GM18511 (cell line): Measurements from ENCODE around the gene CACTIN.
"Not testable (repeated sequence)": the region's sequence is repeated elsewhere in the genome, so short reads cannot be mapped to it uniquely, and the experiment has no call there.

Source experiments
- ATAC-seq: cut with Tn5 transposase; IDR thresholded peaks from one replicate; pipeline ENCODE4 v1.9.1; 2021; ENCODE audit warnings: mild to moderate bottlenecking, moderate library complexity; ENCODE audit not compliant: unreplicated experiment

Gene CACTIN

DNA sequence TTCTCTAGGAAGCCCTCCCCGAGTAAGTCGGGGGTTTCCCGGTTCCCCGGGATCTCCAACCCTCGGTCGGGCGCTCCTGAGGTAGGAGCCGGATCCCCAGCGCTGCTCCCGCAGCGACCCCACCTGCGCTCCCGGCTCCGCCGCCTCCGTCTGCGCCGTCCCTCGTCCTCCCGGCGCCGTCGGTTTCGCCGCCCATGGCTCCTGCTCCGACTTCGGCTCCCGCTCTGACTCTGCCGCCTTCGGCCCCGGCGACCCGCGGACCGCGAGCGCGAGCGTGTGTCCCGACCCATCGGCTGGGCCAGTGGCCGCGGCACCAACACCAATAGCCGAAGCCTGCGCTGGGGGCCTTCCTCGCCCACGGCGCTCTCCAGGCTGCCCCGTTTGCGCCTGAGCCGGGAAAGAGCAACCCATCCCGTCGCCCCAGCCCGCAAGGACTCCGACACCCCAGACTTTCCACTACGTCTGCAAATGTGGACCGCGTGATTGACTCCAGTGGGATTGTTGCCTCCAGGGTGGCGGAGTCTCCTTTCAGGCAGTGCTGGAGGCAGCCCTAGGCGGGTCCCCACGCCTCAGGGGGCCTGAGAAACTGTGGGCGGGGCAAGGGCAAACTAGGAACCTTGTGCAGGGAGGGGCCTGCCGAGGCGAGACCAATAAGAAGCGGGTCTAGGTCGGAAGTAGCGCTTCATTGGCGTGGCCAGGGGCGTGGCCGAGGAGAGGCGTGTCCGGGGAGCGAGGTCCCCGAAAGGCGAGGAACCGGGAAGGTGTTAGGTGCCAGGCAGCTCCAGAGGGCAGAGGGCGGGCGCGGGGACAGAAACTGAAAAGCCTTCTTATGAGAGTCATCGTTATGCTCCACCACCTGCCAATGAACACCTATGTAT lies at the start of gene CACTIN:
Gene CACTIN (minus strand): TSS at position 318 of the 878 bp plus-strand sequence. CDS start 28 bp downstream, at position 290.
- ATAC-seq = peak; percentile 89

DNA sequence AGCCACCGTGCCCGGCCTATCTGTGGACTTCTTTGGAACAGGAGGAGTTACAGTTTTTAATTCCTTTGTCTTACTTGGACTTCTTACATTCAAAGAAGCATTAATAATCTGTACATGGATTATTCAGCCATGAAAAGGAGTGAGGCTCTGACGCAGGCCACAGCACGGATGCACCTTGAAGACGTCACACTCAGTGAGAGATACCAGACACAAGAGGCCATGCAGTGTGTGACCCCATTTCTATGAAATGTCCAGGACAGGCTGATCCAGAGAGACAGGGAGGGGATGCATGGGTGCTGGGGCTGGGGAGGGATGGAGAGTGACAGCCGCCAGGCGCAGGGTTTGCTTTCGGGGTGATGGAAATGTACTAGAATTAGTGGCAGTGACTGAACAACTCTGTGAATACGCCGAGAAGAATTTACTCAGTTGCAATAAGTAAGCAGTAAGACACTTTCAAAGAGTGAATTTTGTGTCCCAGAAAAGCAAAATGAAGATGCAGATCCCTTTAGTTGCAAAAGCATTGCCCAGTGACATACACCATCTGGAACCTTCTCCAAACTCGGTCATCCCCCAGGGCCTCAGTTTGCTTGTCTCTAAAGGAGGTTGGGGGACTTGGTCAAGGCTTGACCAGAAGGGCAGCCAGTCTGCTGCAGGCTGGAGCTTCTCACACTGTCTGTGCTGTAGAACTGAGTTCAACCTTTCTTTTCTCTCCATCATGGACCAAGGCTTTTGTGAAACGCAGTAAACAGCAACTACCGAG lies 48.4 kb upstream of the CACTIN start:
- ATAC-seq = no peak

DNA sequence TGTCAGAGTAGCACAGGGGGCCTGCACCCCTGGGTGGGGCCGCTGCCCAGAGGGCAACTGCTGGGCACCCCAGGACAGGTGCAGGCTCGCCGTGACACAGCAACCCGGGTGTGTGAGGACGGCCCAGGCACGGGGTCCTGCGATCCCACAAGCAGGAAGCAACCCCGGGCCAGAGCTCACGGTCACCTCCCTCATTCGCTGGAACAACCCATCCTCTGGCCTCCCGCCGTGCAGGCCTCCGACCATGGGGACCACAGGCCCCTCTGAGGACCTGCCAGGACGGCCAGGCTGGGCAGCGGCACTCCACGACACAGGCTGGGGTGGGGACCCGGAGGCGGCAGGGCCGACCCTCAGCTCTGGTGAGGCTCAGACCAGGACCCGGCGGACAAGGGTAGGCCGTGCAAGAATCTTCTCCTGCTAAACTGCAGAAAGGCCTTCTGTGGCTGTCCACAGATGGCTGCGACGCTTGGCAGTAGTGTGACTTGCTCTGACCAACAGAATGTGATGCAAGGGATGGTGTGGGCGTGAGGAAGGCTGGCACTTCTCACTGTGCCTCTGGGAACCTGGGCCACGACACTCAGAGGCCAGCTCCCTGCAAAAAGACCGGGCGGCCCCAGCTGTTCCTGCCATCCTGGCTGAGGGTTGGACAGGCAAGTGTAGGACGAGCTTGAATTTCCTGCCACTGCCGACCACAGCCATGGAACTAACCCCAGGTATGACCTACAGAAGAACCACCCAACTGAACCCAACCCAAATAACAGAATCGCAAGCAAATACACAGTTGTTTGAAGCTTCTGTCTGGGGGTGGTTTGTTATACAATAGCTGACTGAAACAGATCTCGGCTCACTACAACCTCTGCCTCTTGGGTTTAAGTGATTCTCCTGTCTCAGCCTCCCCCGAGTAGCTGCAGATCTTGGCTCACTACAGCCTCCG lies 47.2 kb upstream of the CACTIN start:
- ATAC-seq = no peak

DNA sequence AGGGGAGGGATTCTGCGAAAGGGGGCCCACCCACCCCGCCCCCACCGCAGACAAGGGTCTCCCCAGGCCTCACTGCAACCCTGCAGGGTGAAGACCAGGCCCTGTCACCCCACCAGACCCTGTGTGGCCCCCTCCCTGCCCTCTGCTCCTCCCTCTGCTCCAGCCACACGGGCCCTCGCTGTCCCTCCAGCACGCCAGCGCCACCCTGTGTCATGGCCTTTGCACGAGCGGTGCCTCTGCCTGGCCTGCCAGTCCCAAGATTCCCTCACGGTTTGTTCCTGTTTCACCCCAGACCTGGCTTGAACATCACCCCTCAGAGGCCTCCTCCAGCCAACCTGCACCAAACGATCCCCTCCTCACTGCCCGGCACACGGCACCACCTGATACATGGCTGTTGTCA lies 46.4 kb upstream of the CACTIN start:
- no peak for ATAC-seq

DNA sequence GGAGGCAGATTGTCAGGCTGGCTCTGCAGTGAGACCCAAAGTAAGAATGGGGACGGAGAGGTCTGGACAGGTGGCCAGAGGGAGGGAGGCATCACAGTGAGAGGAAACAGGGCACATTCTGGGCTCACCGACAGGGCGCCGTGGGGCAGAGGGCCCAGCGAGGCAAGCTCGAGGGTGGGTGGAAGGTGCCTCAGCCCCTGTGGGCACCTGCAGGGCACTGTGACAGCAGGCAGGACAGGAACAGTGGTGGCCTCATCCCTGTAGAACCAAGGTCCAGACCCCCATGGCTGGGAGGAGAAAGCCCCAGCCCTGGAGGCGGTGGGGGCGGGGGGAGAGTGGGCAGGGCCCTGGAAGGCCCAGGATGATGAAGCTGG lies 46.0 kb upstream of the CACTIN start:
- ATAC-seq = no peak

DNA sequence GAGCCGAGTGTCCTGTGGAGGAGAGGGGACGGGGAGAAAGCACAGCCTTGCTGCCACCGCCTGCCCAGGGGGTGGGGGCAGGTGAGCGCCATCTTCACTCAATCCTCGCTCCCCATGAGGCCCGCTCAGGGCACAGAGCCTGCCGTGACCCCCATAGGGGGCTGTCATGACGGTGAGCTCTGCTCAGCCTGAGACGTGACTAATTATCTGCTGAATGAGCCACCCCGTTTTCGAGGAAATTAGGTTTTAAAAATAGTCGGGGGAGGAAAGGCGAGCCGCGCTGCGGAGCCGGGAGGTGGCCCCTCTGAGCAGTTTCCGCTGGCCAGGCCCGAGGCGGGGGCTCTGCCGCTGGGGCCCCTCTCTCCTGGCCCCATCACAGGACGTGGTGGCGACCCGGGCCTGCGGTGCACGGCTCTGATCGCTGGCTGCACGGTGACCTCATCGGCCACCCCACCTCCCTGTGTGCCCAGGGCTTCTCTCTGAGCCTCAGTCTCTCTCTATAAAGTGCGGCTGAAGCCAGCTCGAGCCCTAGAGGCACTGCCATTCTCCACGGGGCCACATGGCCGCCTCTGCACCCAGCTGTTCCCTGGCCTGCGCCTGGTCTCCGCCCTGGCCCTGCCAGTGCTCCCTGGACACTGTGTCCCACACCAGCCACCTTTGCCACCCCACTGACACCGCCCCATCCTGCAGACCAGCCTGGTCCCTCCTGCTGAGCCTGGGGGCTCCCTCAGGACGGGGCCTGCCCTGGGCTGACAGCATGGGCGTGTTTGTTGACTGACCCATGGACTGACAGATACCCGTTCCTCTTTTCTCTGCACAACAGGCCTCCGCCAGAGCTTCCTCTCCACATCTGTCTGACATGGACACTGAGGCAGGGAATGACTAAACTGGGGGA lies 45.3 kb upstream of the CACTIN start:
- no peak for ATAC-seq

DNA sequence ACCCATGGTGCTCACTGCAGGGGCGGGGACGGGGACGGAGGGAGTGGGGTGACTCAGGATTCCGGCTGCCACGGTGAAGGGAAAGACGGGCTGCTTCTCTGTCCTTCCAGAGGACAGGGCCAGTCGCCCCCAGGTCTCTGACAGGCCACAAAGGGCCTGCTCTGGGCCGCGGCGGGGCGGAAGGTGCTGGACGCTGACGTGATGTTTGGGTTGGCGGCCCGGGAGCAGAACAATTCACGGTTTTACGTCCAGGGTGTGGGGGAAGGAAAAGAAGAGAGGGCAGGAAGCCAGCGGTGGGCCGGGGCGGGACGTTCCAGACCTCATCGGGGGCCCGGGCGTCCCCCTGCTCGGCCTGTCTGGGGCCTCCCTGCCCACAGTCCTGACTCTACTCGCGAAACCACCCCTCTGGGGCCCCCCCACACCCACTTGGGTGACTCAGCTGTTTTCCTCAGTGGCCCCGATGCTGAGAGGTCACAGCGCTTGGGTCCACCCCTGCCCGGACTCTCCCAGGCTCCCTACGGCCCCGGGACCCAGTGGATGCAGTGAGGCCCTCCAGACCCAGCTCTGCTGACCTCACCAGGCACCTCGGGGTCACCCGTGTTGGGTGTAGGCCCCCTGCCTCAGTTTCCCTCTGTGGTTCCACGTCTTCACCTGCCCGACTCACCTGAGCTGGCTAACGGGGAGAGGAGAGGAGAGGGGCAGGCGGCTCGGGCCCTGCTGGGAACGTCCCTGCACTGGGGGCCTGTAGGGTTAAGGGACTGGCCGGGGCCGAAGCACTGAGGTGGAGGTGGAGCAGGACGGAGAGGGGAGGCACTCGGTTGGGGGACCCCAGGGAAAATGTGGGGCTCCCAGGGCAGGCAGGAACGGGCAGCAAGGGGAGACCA lies 44.4 kb upstream of the CACTIN start:
- ATAC-seq = no peak

DNA sequence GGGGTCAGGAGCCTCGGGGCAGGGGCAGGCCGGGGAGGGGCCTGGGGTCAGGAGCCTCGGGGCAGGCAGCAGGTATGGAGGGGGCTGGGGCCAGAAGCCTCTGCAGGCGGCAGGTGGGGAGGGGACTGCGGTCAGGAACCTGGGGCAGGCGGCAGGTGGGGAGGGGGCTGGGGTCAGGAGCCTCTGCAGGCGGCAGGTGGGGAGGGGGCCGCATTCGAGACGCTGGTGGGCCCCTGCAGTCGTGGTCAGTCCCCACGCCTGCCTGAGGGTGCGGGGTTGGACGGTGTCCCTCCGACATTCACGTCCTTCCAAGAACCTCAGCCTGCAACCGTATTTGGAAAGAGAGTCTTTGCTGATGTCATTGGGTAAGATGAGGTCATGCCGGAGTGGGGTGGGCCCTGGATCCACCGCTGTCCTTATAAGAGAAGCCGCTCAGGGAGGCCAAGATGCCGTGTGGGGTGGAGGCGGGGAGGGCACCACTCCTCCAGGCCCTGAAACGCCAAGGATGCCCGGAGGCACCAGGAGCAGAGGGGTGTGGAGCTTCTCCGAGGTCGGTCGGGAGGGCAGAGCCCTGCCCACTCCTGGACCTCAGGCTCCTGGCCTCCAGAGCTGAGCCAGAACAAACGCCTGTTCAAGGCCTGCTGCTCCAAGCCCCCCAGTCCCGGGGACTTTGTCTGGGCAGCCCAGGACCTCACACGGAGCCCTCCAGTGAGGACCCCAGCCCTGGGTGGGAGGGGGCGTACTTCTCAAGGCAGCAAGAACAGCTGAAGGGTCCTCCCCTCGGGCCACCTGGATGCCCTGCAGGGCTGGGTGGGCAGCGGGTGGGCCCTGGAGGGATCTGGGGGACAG lies 43.6 kb upstream of the CACTIN start:
- ATAC-seq = no peak

DNA sequence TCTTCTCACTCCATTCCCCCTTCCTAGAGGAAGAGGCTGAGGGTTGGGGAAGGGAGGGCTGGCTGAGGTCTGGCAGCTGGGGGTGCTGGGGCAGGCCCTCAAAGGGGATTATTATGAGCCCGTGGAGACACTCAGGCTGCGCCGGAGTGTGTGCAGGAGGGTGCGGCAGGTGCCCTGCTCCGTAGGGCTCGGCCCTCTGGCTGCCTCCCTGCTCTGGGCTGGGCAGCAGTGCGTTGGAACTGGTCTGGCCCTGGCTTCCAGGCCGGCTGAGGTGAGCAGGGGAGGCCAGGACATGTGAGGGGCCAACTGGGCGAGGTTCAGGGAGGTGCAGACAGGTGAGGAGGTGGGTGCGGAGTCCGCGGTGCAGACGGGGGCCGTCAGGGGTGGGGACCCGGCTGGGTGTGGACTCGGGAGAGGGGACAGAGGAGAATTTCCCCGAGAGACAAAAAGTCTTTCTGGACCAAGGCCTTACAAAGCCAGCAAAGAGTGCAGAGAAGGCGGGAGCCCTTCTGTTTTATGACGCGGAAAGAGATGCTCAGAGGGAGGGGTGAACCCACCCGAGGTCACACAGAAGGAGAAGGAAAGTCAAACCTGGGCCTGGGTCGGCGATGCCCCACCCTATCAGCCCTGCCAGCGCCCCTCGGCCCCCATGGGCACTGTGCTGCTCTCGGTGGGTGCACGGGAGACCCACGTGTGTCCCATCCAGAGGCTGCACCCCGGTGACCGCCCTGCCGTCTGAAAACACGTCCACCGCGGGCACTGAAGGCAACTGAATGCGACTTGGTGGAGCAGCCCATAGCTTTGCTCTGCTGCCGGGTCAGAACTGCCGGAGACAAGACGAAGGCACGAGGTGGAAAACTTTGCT lies 42.7 kb upstream of the CACTIN start:
- no peak for ATAC-seq

DNA sequence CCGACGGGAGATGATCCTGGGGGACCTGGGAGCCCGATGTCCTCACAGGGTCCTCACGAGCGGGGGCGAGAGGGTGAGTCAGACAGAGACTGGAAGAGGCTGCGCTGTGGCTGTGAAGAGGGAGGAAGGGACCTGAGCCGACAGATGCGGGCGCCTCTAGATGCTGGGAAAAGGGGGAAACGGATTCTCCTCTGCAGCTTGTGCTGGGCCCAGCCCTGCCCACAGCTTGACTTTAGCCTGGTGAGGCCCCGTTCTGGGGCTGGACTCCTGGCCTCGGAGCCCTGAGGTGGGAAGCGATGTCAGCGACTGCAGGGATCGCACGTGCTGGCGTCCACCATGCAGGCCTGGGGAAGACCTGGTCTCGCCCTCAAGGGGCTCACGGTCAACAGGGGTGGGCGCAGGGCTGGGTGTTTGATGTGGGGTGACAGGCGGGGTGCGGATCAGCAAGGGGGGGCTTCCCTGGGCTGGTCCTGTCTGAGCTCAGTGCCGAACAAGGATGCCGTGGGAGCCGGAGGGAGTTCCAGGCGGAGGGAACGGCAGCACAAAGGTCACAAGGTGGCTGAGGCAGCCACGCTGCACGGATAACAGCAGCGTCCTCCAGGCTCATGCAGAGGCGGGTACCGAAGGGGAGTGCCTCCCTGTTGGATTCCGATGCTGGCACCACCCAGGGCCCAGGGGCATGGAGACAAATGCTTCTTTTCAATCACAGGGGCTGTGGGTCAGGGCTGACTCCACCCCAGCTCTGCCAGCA lies 41.9 kb upstream of the CACTIN start:
- no peak for ATAC-seq

DNA sequence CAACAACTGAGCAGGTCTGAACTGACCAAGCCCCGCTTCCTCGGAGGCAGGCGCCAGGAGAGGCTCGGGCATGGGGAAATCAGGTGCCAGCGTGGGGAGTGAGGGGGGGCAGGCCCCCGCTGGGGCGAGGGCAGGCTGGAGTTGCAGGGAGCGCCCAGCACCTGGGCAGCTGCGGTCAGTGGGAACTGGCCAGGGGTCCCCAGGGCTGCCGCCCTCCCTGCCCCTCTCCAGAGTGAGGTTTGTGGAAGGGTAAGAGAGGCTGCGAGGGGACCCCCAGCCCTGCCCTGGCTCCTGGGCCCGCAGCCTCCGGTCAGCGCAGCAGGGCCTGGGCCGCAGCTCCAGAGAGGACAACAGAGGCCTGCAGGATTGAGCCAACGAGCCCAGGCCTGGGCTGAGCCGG lies 41.2 kb upstream of the CACTIN start:
- no peak for ATAC-seq

DNA sequence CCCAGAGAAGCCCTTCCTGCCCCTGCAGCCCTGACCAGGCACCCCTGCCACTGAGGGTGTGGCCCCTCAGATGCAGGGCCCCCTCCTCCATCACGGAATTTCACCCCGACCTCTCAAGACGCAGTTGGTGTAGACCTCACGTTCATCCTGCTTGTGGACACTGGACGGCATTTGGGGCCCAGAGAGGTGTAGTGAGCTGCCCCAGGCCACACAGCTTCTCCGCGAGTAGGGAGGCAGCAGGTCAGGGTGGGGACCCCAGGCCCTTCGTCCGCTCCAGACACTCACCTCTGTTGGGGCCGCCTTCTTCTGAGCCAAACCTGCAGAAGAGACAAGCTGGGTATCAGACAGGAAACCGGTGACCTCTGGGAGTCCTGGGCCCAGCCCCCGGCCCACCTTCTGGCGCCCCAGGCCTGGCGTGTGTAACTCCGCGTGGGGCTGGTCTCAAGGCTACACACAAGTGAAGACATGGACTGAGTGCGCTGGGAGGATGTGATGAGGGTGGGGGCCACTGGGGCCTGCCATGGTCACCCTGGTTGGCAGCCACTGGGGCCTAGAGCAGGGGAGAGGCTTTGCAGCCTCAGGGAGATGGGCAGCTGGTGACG lies 40.5 kb upstream of the CACTIN start:
- no peak for ATAC-seq

DNA sequence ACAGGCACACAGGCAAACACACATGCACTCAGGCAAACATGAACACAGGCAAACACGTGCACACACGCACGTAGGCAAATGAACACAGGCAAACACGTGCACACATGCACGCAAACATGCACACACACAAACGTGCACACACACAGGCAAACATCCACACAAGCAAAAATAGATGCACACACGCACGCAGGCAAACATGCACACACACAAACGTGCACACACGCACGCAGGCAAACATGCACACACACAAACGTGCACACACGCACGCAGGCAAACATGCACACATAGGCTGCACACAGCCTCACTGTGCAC lies 39.9 kb upstream of the CACTIN start:
- not testable (repeated sequence) for ATAC-seq

DNA sequence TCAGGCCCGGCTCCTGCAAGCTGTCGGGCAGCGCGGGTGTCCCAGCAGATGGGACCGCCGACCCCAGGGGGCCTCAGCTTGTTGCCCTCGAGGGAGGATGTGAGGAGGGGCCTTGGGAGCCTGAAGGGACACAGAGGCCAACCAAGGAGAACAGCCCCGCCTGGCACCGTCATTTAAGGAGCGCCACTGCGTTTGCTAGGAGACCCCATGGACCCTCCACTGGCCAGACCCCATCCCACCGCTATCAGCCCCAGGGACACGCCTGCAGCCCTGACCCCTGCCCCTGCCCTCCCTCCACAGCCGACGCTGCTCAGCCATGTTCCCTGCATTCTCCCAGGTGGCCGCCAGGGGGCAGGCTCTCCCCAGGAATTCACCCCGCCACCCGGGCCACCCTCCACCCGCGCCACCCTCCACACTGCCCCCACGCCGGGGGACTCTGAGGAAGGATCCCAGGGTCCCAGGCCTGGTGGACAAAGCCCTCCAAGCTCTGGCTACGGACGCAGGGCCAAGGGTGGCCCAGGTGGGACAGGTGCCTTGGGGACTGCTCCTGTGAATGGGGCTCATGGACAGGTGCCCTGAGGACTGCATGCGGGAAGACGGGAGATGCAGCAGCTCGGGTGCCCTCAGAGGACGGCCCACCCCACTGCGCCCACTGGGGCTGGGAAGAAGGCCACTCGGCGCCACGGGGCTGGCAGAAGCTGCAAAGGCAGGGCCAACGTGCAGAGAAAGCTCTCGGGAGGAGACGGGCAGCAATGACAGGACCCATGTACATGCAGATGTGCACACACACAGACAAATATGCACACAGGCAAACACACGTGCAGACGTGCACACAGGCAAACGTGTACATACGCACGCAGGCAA lies 39.3 kb upstream of the CACTIN start:
- ATAC-seq = no peak

DNA sequence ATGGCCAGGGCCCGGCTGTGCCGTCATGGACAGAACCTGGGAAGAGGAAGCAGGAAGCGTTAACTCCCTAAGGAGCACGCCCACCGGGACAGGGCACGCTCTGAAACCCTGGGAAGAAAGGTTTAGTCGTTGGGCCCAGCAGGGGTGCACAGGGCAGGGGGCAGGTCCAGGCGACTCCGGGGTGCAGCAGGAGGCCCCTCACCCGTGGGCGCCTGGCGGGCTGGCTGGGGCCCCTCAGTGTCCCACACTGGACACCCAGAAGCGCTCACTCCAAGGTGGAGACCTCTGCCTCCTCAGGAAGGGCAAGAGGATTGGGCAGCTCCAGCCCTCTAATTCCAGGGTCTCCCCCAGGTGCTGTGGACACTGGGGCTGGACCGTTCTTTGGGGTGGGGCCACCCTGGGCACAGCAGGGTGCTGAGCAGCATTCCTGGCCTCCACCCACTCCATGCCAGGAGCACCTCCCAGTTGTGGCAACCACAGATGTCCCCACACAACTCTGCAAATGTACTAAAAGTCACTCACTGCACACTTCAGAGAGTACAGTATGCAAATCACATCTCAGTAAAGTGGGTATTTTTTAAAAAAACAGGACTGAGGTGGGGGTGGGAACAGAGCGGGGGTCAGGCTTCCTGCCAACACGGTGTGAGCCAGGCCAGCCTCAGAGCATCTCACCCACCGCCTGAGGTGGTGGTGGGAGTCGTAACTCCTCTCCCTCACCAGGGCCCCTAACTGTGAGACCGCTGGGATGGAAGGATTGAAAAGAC lies 38.5 kb upstream of the CACTIN start:
- ATAC-seq = no peak
